ENCODE results near the gene FETUB. TPM values are rescaled to one million over a fixed set of nuclear protein-coding genes. Genes with fewer than 3 reads are reported as not detected.

FETUB gene
- total and polyA plus RNA-seq, 4 donors = not detected

Other genes with a start within 250 kb of the FETUB start
- gene CRYGS, start 96.0 kb upstream of the FETUB start, total RNA-seq = 1 to 10 TPM; 3.0 to 7.5 TPM
- 10 to 100 TPM in 1 of 2 donors, 1 to 10 TPM in 1; 2.5 to 24.8 TPM for gene CRYGS, start 96.0 kb upstream of the FETUB start, polyA plus RNA-seq
- gene TBCCD1, start 73.1 kb upstream of the FETUB start, total RNA-seq = 10 to 100 TPM; 11.5 to 13.3 TPM
- gene TBCCD1, start 73.1 kb upstream of the FETUB start, polyA plus RNA-seq = 1 to 10 TPM; 5.1 to 5.3 TPM
- gene DNAJB11, start 69.7 kb upstream of the FETUB start, total RNA-seq = 10 to 100 TPM; 35.0 to 47.0 TPM
- 10 to 100 TPM; 36.7 to 40.2 TPM for gene DNAJB11, start 69.7 kb upstream of the FETUB start, polyA plus RNA-seq
- gene AHSG, start 27.3 kb upstream of the FETUB start, total RNA-seq = not detected
- under 1 TPM in 1 of 2 donors, not detected in 1; 0.13 TPM for gene AHSG, start 27.3 kb upstream of the FETUB start, polyA plus RNA-seq
- not detected for gene HRG, start 25.6 kb downstream of the FETUB start, total RNA-seq
- gene HRG, start 25.6 kb downstream of the FETUB start, polyA plus RNA-seq = not detected
- not detected for gene KNG1, start 77.0 kb downstream of the FETUB start, total RNA-seq
- not detected for gene KNG1, start 77.0 kb downstream of the FETUB start, polyA plus RNA-seq
- gene EIF4A2, start 143.2 kb downstream of the FETUB start, total RNA-seq = 100 to 1,000 TPM; 330 to 374 TPM
- gene EIF4A2, start 143.2 kb downstream of the FETUB start, polyA plus RNA-seq = 100 to 1,000 TPM; 593 to 598 TPM
- 10 to 100 TPM in 1 of 2 donors, 1 to 10 TPM in 1; 9.0 to 10.4 TPM for gene RFC4, start 166.1 kb downstream of the FETUB start, total RNA-seq
- 1 to 10 TPM; 6.9 to 8.2 TPM for gene RFC4, start 166.1 kb downstream of the FETUB start, polyA plus RNA-seq
- 1 to 10 TPM; 1.5 to 2.9 TPM for gene ADIPOQ, start 202.3 kb downstream of the FETUB start, total RNA-seq
- gene ADIPOQ, start 202.3 kb downstream of the FETUB start, polyA plus RNA-seq = under 1 TPM in 1 of 2 donors, not detected in 1; 0.36 TPM